CD4-positive, alpha-beta T cell treated with Interleukin-4 for 1 hour (primary cell): ENCODE measurements around the gene POLD3.
A peak's percentile ranks its signal among the peaks of the same experiment; 100 is the strongest.
"Not testable (repeated sequence)": the region's sequence is repeated elsewhere in the genome, so short reads cannot be mapped to it uniquely, and the experiment has no call there.

Source experiments
- DNase-seq, 2 donors: peaks; one replicate each; pipeline ENCODE4 v3.0.0-alpha.2; 2020 to 2022

The POLD3 gene

GRCh38 chr11:74639533-74639932 is 47.2 kb downstream of the POLD3 start:
- no peak for DNase-seq

- DNase-seq = no peak
Observed at GRCh38 chr11:74641289-74641688, 48.9 kb downstream of the POLD3 start.

- DNase-seq = no peak
Observed at GRCh38 chr11:74641905-74642304, 49.5 kb downstream of the POLD3 start.

GRCh38 chr11:74642912-74643311 is 50.5 kb downstream of the POLD3 start:
- DNase-seq = no peak

GRCh38 chr11:74644081-74644480 is 51.7 kb downstream of the POLD3 start:
- DNase-seq = no peak

GRCh38 chr11:74646215-74646614 is 53.8 kb downstream of the POLD3 start:
- DNase-seq = no peak

GRCh38 chr11:74646954-74647353 is 54.6 kb downstream of the POLD3 start:
- no peak for DNase-seq

GRCh38 chr11:74647404-74647803 is 55.0 kb downstream of the POLD3 start:
- no peak for DNase-seq

- no peak for DNase-seq
Observed at GRCh38 chr11:74647831-74648230, 55.4 kb downstream of the POLD3 start.

- no peak for DNase-seq
Observed at GRCh38 chr11:74648894-74649293, 56.5 kb downstream of the POLD3 start.

- DNase-seq = no peak
Observed at GRCh38 chr11:74650498-74650897, 58.1 kb downstream of the POLD3 start.

- DNase-seq = no peak
Observed at GRCh38 chr11:74654976-74655375, 62.6 kb downstream of the POLD3 start.

- DNase-seq = not testable (repeated sequence)
Observed at GRCh38 chr11:74659124-74659523, 66.7 kb downstream of the POLD3 start.

GRCh38 chr11:74662487-74663103 is 70.2 kb downstream of the POLD3 start:
- no peak for DNase-seq

GRCh38 chr11:74663315-74663714 is 70.9 kb downstream of the POLD3 start:
- no peak for DNase-seq

- no peak for DNase-seq
Observed at GRCh38 chr11:74669211-74670160, 77.1 kb downstream of the POLD3 start.

GRCh38 chr11:74670171-74670570 is 77.8 kb downstream of the POLD3 start:
- DNase-seq = no peak

- DNase-seq = no peak
Observed at GRCh38 chr11:74671520-74672196, 79.3 kb downstream of the POLD3 start.

GRCh38 chr11:74672332-74672955 is 80.1 kb downstream of the POLD3 start:
- no peak for DNase-seq

- peak in 1 of 2 donors; percentile 10 for DNase-seq
Observed at GRCh38 chr11:74672956-74673692, 80.7 kb downstream of the POLD3 start.

- DNase-seq = peak in 1 of 2 donors; percentile 2
Observed at GRCh38 chr11:74673693-74674360, 81.4 kb downstream of the POLD3 start.

- DNase-seq = no peak
Observed at GRCh38 chr11:74675761-74676160, 83.4 kb downstream of the POLD3 start.
